ENCODE results near the gene CD38. TPM values are rescaled to one million over a fixed set of nuclear protein-coding genes. Genes with fewer than 3 reads are reported as not detected.
A peak's percentile ranks its signal among the peaks of the same experiment; 100 is the strongest.

Gene CD38
- total and polyA plus RNA-seq, 2 experiments from 2014 or later = not detected

DNA sequence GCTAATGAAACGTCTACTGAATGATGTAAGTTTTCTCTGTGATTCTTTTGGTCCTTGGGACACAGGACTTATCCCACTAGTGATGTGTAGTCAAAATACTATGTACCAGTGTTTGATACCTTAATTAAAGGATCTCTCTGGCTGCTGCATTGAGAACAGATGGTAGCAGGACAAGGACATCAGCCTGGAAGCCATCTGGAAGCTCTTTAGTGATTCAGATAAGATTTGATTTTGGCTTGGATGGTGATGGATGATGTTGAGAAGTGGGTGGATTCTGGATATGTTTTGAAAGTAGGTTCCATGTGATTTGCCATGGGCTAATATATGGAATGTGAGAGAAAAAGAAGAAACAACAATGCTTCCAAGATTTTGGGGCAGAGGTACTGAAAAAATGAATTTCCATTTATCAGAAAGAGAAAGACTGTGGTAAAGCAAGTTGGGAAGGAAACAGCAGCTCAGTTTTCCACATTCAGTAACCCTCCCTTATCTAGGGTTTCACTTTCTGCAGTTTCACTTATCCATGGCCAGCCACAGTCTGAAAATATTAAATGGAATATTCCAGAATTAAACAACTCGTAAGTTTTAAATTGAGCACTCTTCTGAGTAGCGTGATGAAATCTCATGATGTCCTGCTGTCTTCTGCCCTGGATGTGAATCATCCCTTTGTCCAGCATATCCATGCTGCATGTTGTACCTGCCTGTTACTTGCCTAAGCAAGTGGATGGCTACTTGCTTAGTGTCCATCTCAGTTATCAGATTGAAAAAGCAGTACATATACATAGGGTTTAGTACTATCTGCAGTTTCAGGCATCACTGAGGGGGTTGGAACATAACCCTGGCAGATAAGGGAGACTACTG lies 15.6 kb downstream of the CD38 start:
- Histone ChIP-seq H3K36me3 (no peaks in the 10 kb centered on the region), H3K27ac (no peak overlapping the region), H3K4me3 (no peak overlapping the region), H3K4me1 (ENCODE audit: low read depth) (peaks cover 9% of the 10 kb centered on the region), H3K27me3 (no peaks in the 10 kb centered on the region), H3K9me3 (ENCODE audit: low read depth) (no peaks in the 10 kb centered on the region)
- peak in 1 of 2 donors; percentile 4 for DNase-seq (ENCODE audit: low read depth in 1 of 2, low spot score in 1 of 2)
- TF ChIP-seq, protein P1, sequence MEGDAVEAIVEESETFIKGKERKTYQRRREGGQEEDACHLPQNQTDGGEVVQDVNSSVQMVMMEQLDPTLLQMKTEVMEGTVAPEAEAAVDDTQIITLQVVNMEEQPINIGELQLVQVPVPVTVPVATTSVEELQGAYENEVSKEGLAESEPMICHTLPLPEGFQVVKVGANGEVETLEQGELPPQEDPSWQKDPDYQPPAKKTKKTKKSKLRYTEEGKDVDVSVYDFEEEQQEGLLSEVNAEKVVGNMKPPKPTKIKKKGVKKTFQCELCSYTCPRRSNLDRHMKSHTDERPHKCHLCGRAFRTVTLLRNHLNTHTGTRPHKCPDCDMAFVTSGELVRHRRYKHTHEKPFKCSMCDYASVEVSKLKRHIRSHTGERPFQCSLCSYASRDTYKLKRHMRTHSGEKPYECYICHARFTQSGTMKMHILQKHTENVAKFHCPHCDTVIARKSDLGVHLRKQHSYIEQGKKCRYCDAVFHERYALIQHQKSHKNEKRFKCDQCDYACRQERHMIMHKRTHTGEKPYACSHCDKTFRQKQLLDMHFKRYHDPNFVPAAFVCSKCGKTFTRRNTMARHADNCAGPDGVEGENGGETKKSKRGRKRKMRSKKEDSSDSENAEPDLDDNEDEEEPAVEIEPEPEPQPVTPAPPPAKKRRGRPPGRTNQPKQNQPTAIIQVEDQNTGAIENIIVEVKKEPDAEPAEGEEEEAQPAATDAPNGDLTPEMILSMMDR (IDR thresholded peaks at IDR 0.05; ENCODE audit: low read depth, low read length) = no peak

DNA sequence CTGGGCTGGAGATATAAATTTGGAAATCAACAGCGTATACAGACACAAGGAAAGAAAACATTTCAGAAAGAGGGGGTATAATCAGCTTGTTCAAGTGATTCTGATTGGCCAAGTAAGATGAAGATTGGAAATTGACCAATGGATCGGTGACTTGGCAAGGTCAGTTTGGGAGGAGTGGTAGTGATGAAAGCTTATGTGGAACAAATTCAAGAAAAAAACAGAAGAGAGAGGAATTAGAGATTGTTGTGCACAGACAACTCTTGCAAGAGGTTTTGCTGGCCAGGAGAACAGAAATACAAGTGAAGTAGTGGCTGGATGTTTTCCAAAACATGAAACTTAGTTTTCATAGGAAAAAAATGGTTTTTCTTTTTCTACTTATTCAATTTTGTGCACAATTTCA lies 16.3 kb downstream of the CD38 start:
- Histone ChIP-seq H3K27me3 (no peaks in the 10 kb centered on the region), H3K27ac (no peak overlapping the region), H3K4me3 (no peak overlapping the region), H3K36me3 (no peaks in the 10 kb centered on the region), H3K9me3 (ENCODE audit: low read depth) (no peaks in the 10 kb centered on the region), H3K4me1 (ENCODE audit: low read depth) (peaks cover 9% of the 10 kb centered on the region)
- TF ChIP-seq, protein P1 (IDR thresholded peaks at IDR 0.05; ENCODE audit: low read depth, low read length) = no peak
- DNase-seq (ENCODE audit: low read depth in 1 of 2, low spot score in 1 of 2) = peak in 1 of 2 donors; percentile 30

DNA sequence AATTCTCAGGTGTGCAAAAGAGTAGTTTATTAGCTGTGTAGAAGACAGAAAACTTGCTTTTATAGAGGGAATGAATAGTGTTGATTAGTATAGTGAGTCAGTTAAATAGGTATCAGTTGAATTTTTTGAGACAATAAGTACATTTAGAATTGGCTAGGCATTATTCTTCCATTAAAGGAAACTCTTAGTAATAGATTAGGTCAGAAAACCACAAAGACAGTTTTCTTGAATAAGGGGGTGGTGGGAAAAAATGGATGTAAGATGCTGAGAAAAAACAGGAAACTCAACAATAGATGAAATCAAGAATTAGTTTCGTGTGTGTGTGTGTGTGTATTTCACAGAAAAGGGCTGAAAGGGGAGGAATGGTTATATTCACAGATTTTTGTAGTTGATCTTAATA lies 16.8 kb downstream of the CD38 start:
- peak in 1 of 2 donors; percentile 30 for DNase-seq (ENCODE audit: low read depth in 1 of 2, low spot score in 1 of 2)
- Histone ChIP-seq H3K9me3 (ENCODE audit: low read depth) (no peaks in the 10 kb centered on the region), H3K27ac (no peak overlapping the region), H3K4me1 (ENCODE audit: low read depth) (peaks cover 9% of the 10 kb centered on the region), H3K27me3 (no peaks in the 10 kb centered on the region), H3K36me3 (no peaks in the 10 kb centered on the region), H3K4me3 (no peak overlapping the region)
- TF ChIP-seq, protein P1 (IDR thresholded peaks at IDR 0.05; ENCODE audit: low read depth, low read length) = no peak

DNA sequence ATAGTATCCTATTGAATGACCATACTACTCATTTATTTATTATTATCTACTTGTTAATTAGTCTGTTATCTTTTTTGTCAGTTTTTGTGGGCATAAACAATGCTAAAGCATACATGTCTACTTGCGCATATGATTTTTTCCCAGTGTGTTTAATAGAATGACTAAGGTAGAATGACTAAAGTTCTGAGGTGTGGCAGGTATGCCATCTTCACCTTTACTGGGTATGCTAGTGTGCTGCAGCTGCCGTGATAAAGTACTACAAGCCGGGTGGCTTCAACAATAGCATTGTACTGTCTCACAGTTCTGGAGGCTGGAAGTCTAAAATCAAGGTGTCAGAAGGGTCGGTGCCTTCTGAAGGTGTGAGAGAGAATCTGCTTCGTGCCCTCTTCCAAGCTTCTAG lies 19.2 kb downstream of the CD38 start:
- peaks cover 9% of the 10 kb centered on the region for H3K4me1 ChIP-seq (ENCODE audit: low read depth)
- no peak for DNase-seq (ENCODE audit: low read depth in 1 of 2, low spot score in 1 of 2)
- H3K36me3 ChIP-seq = no peaks in the 10 kb centered on the region
- TF ChIP-seq, protein P1 (IDR thresholded peaks at IDR 0.05; ENCODE audit: low read depth, low read length) = no peak
- no peak overlapping the region for H3K4me3 ChIP-seq
- H3K9me3 ChIP-seq (ENCODE audit: low read depth) = no peaks in the 10 kb centered on the region
- no peak overlapping the region for H3K27ac ChIP-seq
- no peaks in the 10 kb centered on the region for H3K27me3 ChIP-seq

DNA sequence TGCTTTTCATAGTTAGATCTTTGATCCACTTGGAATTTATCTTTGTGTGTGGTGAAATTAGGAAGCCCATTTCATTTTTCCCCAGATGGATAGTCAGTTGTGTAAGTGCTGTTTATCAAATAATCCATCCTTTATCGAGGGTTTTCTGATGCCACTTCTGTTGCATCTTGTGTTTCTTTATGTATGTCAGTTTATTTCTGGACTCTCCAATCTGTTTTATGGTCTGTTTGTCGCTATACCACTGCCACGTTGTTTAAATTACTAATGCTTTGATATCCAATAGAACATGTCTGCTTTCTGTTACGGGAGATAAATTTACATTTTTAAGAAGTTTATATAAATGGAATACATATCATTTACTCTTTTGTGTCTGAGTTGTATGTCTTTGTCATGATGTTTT lies 21.0 kb downstream of the CD38 start:
- Histone ChIP-seq H3K27ac (no peak overlapping the region), H3K9me3 (ENCODE audit: low read depth) (no peaks in the 10 kb centered on the region), H3K27me3 (no peaks in the 10 kb centered on the region), H3K4me3 (no peak overlapping the region), H3K4me1 (ENCODE audit: low read depth) (no peaks in the 10 kb centered on the region), H3K36me3 (no peaks in the 10 kb centered on the region)
- TF ChIP-seq, protein P1 (IDR thresholded peaks at IDR 0.05; ENCODE audit: low read depth, low read length) = no peak
- no peak for DNase-seq (ENCODE audit: low read depth in 1 of 2, low spot score in 1 of 2)

Data from cardiac muscle cell (in vitro differentiated cells and primary cell).